HepG2 (cell line): Measurements from ENCODE around the gene ABHD17C. TPM values are rescaled to one million over a fixed set of nuclear protein-coding genes. Genes with fewer than 3 reads are reported as not detected.

Experiments used
- ATAC-seq: fragments of 200-7000 bp; cut with Tn5 transposase; 3 replicates; pipeline ENCODE4 v1.9.1; 2020; ENCODE audit warnings: mild to moderate bottlenecking, moderate library complexity
- BruUV-seq: library from RNA; stranded (reverse); fragments of 400-500 nt; replicated peaks from 2 replicates; lab custom pipeline; 2021; lab: Mats Ljungman, UMichigan
- CTCF ChIA-PET: fragments of 300-600 bp; formaldehyde crosslinking; extraction: SDS; loops from one replicate; lab custom pipeline; 2021; ENCODE audit warnings: low total read pairs, inconsistent platforms, low intra/inter-chr PET ratio; lab: Yijun Ruan, JAX
- POLR2A ChIA-PET: fragments of 350-600 bp; sonication (Branson Sonifier 250); formaldehyde crosslinking; loops from one replicate; lab custom pipeline; 2020; ENCODE audit warnings: antibody characterized with exemption, inconsistent platforms; lab: Yijun Ruan, JAX
- DNase-seq: peaks from one replicate; pipeline ENCODE4 v3.0.0-alpha.2; 2015; ENCODE audit warnings: low spot score
- FAIRE-seq: peaks from 3 replicates; lab custom pipeline; 2011; peaks lifted over from hg19 to GRCh38; lab: Jason Lieb, UNC
- H2AFZ ChIP-seq: one replicate; pipeline ENCODE4 v1.6.1; 2011; ENCODE audit warnings: low read length, inconsistent platforms
- H3K27ac ChIP-seq: fragments of 300-600 bp; 3 replicates; pipeline ENCODE4 v1.8.0; 2011; ENCODE audit warnings: mixed run types, mild to moderate bottlenecking, mixed read lengths, low read length, inconsistent platforms; ENCODE audit not compliant: insufficient read depth; ENCODE audit errors: extremely low read length
- H3K27me3 ChIP-seq, 2 experiments: fragments of 200-600 bp in 1 of 2; 2 replicates in 1 of 2; 3 replicates in 1 of 2; pipeline versions ENCODE4 v1.6.0 to v1.8.0; 2011; ENCODE audit warnings: low read length in 2 of 2, mild to moderate bottlenecking in 2 of 2, moderate library complexity in 2 of 2, inconsistent platforms in 1 of 2; ENCODE audit not compliant: insufficient read depth in 2 of 2, control insufficient read depth in 1 of 2
- H3K36me3 ChIP-seq, 2 experiments: fragments of 200-600 bp in 1 of 2; replicated peaks in 1 of 2; 2 replicates in 1 of 2; 3 replicates in 1 of 2; pipeline versions ENCODE4 v1.5.1 to v1.8.0; 2011; ENCODE audit warnings: low read length in 2 of 2, inconsistent platforms in 1 of 2; ENCODE audit not compliant: insufficient read depth in 2 of 2, control insufficient read depth in 1 of 2
- H3K4me1 ChIP-seq: 2 replicates; pipeline ENCODE4 v1.5.1; 2012; ENCODE audit warnings: low read length, inconsistent platforms; ENCODE audit not compliant: insufficient read depth
- H3K4me2 ChIP-seq: 2 replicates; pipeline ENCODE4 v1.6.0; 2011; ENCODE audit warnings: low read depth, low read length, inconsistent platforms
- H3K4me3 ChIP-seq, 3 experiments: fragments of 200-600 bp in 1 of 3; sonication (generic), shearing (Covaris generic) in 1 of 3; replicated peaks in 1 of 3; 2 replicates each; pipeline ENCODE4 v1.5.1; 2011 to 2016; ENCODE audit warnings: low read length in 3 of 3, inconsistent platforms in 2 of 3, low read depth in 2 of 3, mild to moderate bottlenecking in 2 of 3, control low read depth in 1 of 3, mixed read lengths in 1 of 3; ENCODE audit not compliant: insufficient read depth in 1 of 3
- H3K79me2 ChIP-seq: one replicate; pipeline ENCODE4 v1.6.1; 2011; ENCODE audit warnings: low read length, inconsistent platforms; ENCODE audit not compliant: insufficient read depth
- H3K9ac ChIP-seq: 2 replicates; pipeline ENCODE4 v1.6.0; 2011; ENCODE audit warnings: mild to moderate bottlenecking, low read depth, low read length, inconsistent platforms; ENCODE audit not compliant: insufficient read depth
- H3K9me3 ChIP-seq: 2 replicates; pipeline ENCODE4 v1.5.1; 2012; ENCODE audit warnings: mild to moderate bottlenecking, low read length
- H4K20me1 ChIP-seq: 2 replicates; pipeline ENCODE4 v1.6.0; 2011; ENCODE audit warnings: inconsistent platforms, mild to moderate bottlenecking, low read length, moderate library complexity; ENCODE audit not compliant: insufficient read depth
- ESRRA ChIP-seq: sonication (generic); formaldehyde crosslinking; IDR thresholded peaks from 2 replicates; pipeline ENCODE4 v1.5.1; 2020; ENCODE audit warnings: mild to moderate bottlenecking, low read depth, missing genetic modification reagents
- FIP1L1 ChIP-seq: fragments of 200-400 bp; formaldehyde crosslinking; IDR thresholded peaks from 2 replicates; pipeline ENCODE4 v1.6.1; 2018; ENCODE audit warnings: low read depth, mild to moderate bottlenecking, low read length, moderate library complexity, borderline replicate concordance; ENCODE audit not compliant: insufficient read depth
- JDP2 ChIP-seq: sonication (generic); formaldehyde crosslinking; IDR thresholded peaks from 2 replicates; pipeline ENCODE4 v1.8.1; 2022; ENCODE audit warnings: missing genetic modification reagents, borderline replicate concordance
- KDM2A ChIP-seq: sonication (generic); formaldehyde crosslinking; IDR thresholded peaks from 2 replicates; pipeline ENCODE4 v1.4.0; 2020; ENCODE audit warnings: low read depth, missing genetic modification reagents, borderline replicate concordance
- MAFF ChIP-seq: IDR thresholded peaks from 2 replicates; pipeline ENCODE4 v1.6.1; 2011; ENCODE audit warnings: low read depth, low read length, improper control_type of control experiment
- MAFK ChIP-seq, 2 experiments: IDR thresholded peaks in 1 of 2; conservative IDR thresholded peaks in 1 of 2; 2 replicates each; pipeline ENCODE4 v1.6.1; 2011; ENCODE audit warnings: improper control_type of control experiment in 2 of 2, low read length in 2 of 2
- MED13 ChIP-seq: sonication (generic); formaldehyde crosslinking; IDR thresholded peaks from 2 replicates; pipeline ENCODE4 v1.5.0; 2020; ENCODE audit warnings: missing genetic modification reagents
- NR2C2 ChIP-seq: sonication (generic); formaldehyde crosslinking; IDR thresholded peaks from 2 replicates; pipeline ENCODE4 v1.4.0; 2020; ENCODE audit warnings: missing genetic modification reagents, mild to moderate bottlenecking, moderate library complexity, borderline replicate concordance
- RELA ChIP-seq: sonication (generic); formaldehyde crosslinking; IDR thresholded peaks from 2 replicates; pipeline ENCODE4 v1.4.0; 2020; ENCODE audit warnings: missing genetic modification reagents
- RXRB ChIP-seq: IDR thresholded peaks from 2 replicates; pipeline ENCODE4 v1.6.1; 2016; ENCODE audit warnings: borderline replicate concordance, missing genetic modification reagents, missing compliant biosample characterization
- SMAD9 ChIP-seq: sonication (generic); formaldehyde crosslinking; IDR thresholded peaks from 2 replicates; pipeline ENCODE4 v1.5.1; 2020; ENCODE audit warnings: mild to moderate bottlenecking, missing genetic modification reagents
- XRCC5 ChIP-seq: fragments of 200-400 bp; formaldehyde crosslinking; optimal IDR thresholded peaks from 2 replicates; pipeline ENCODE3; 2017; ENCODE audit warnings: mild to moderate bottlenecking, low read length
- ZFP41 ChIP-seq: sonication (generic); formaldehyde crosslinking; IDR thresholded peaks from 2 replicates; pipeline ENCODE4 v1.4.0; 2020; ENCODE audit warnings: mild to moderate bottlenecking, missing genetic modification reagents, borderline replicate concordance
- ZNF337 ChIP-seq: sonication (generic); formaldehyde crosslinking; IDR thresholded peaks from 2 replicates; pipeline ENCODE4 v1.5.1; 2020; ENCODE audit warnings: missing genetic modification reagents, low read depth, mild to moderate bottlenecking, borderline replicate concordance
- ZNF709 ChIP-seq: sonication (generic); formaldehyde crosslinking; IDR thresholded peaks from 2 replicates; pipeline ENCODE4 v1.5.0; 2020; ENCODE audit warnings: mild to moderate bottlenecking, missing genetic modification reagents
- WGBS: methylation state at CpG from one replicate; pipeline ENCODE4 v1.1.6; 2017; ENCODE audit warnings: low lambda C conversion rate; 5-methylcytosine and 5-hydroxymethylcytosine counted together
- in situ Hi-C: cut with HindIII; loops from 2 replicates; pipeline ENCODE4 v1.10.0; 2017; ENCODE audit warnings: low pct_unique_long_range_greater_than_20kb; ENCODE audit not compliant: extremely low pct_ligation_motif_present
- intact Hi-C: fragments of 100-400 bp; cut with micrococcal nuclease; formaldehyde crosslinking; loops from one replicate; pipeline ENCODE4 v1.10.0; 2022; ENCODE audit not compliant: unreplicated experiment
- polyA plus RNA-seq, 8 experiments: library from polyadenylated mRNA; depleted of rRNA in 3 of 8; stranded (reverse) in 7 of 8; unstranded in 1 of 8; fragments of >200 nt; fragmentation: Illumina TruSeq in 4 of 8; extraction: Trizol in 4 of 8; gene quantifications; 2 replicates each; pipeline versions ENCODE4 v1.2.1 to v1.2.3, GENCODE V29; 2011 to 2016; ENCODE audit warnings: low read depth in 4 of 8, missing spikeins in 1 of 8, mixed read lengths in 1 of 8; ENCODE audit not compliant: insufficient read depth in 1 of 8
- total RNA-seq, 5 experiments: library from RNA; depleted of rRNA; stranded (reverse); fragments of >200 nt; fragmentation: Illumina TruSeq; extraction: Trizol; gene quantifications; 2 replicates each; pipeline ENCODE4 v1.2.3, GENCODE V29; 2016; ENCODE audit warnings: low read depth in 1 of 5

The ABHD17C gene
- total and polyA plus RNA-seq, 2 of the 13 experiments (the other 11 are each of a cell fraction or from before 2014, with no cell fraction given): 2.9 to 3.9 TPM

DNA sequence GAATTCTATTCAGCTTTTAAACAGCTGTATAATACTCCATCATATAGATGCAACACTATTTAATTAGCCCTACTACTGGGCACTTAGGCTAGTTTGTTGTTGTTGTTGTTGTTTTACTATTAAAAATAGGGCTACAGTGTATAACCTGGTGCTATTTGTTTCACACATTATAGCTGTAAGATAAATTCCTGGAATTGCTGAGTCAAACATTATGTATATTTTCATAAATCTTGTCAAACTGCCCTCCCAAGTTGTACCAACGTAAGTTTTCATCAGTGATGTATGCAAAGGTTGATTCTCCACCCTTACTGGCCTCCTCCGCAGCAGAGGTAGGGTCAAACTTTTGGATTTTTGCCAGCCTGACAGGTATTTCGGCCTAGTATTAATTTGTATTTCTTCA, 80.2 kb downstream of the ABHD17C start:
- no peak for FAIRE-seq
- Histone ChIP-seq H4K20me1 (0 out of 2 replicates have a peak, but pooled peaks cover 3% of the 10 kb centered on the region), H3K4me3 (no peak overlapping the region), H3K36me3 (no peaks in the 10 kb centered on the region; a peak in 1 of 5 replicates), H3K9me3 (no peaks in the 10 kb centered on the region), H3K4me1 (peaks cover 17% of the 10 kb centered on the region), H3K79me2 (no peaks in the 10 kb centered on the region), H2AFZ (no peak overlapping the region), H3K27ac (no peak overlapping the region), H3K9ac (no peak overlapping the region), H3K27me3 (peaks cover 2 to 4% of the 10 kb centered on the region in 2 experiments; a peak in 2 of 5 replicates), H3K4me2 (no peak overlapping the region)
- in situ Hi-C loops: loop anchor here (5.0 kb wide), 4 partner anchors 113 to 318 kb away; no protein-coding TSS in a partner anchor
- TF ChIP-seq SMAD9 (CRISPR knock-in tag) (no peak), MAFK (conservative IDR thresholded peaks at IDR 0.05 in 1 of 2, IDR thresholded peaks at IDR 0.05 in 1 of 2; ENCODE audit: low read length in 2 of 2) (peak in 1 of 2 experiments; percentile 66; a peak in 2 of 4 replicates), MAFF (peak; percentile 62), ZFP41 (CRISPR knock-in tag) (no peak)
- ChIA-PET CTCF (interaction anchor here (2.6 to 4.7 kb wide), 3 partner anchors 115 to 320 kb away, joined by 11 to 65 read pairs (median 17); no protein-coding TSS in a partner anchor), POLR2A (interaction anchor here (1.6 kb wide), 1 partner anchor 80 kb away, joined by 4 read pairs; the partner anchor contains the start of gene ABHD17C)
- WGBS: 58% methylated on average over 3 of the region's 3 CpGs
- intact Hi-C loops: loop anchor here (5.0 kb wide), 1 partner anchor 358 kb away; no protein-coding TSS in a partner anchor
- DNase-seq: no peak
- no TSS peak for BruUV-seq
- ATAC-seq: no peak

DNA sequence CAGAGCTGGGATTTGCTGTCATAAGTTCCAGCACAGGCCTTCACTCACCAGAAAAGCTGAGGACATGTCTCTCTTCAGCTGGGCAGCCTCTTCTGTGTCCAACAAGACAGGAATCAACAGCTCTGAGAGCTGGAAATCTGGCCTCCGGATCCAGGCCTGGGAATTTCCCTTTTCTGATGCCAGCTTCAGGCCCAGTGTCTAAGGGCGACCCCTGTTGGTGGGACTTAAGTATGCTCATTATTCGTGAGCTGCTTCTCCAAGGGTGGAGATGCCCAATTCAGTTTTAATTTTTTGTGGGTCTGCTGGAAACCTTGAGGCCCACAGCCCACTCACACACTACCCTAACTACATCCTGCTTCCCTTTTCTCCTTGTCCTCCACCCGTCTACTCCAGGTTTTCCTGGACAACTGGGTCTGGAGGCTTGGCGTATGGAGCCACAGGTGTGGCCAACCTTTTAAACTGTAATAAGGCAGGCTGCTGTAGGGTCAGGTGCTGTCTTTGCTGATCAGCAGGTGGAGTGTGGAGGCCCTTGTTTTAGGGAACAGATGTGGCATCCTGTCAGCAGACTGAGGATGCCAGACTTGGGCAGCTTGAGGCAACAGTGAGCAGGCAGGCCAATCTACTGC, 81.4 kb downstream of the ABHD17C start:
- Histone ChIP-seq H3K4me1 (peaks cover 26% of the 10 kb centered on the region), H3K79me2 (no peaks in the 10 kb centered on the region), H3K4me2 (no peak overlapping the region), H3K27me3 (peaks cover 2 to 4% of the 10 kb centered on the region in 2 experiments; a peak in 2 of 5 replicates), H3K9me3 (no peaks in the 10 kb centered on the region), H3K36me3 (no peaks in the 10 kb centered on the region; a peak in 1 of 5 replicates), H3K27ac (no peak overlapping the region), H3K9ac (no peak overlapping the region), H4K20me1 (0 out of 2 replicates have a peak, but pooled peaks cover 5% of the 10 kb centered on the region), H3K4me3 (no peak overlapping the region), H2AFZ (no peak overlapping the region)
- ATAC-seq (no peak), FAIRE-seq (peak; percentile 76), DNase-seq (peak; percentile 62)
- intact Hi-C loops: loop anchor here (1.0 to 5.0 kb wide), 4 partner anchors 116 to 359 kb away; no protein-coding TSS in a partner anchor
- in situ Hi-C loops: loop anchor here (5.0 kb wide), 4 partner anchors 114 to 319 kb away; no protein-coding TSS in a partner anchor
- ChIA-PET CTCF (interaction anchor here (1.1 to 4.7 kb wide), 5 partner anchors 79 to 321 kb away, joined by 3 to 65 read pairs (median 11); no protein-coding TSS in a partner anchor), POLR2A (interaction anchor here (0.9 to 1.6 kb wide), 3 partner anchors 29 to 117 kb away, joined by 3 to 6 read pairs (median 4); partner anchors contain the start of gene ABHD17C)
- WGBS: 19% methylated on average over 3 of the region's 5 CpGs
- BruUV-seq: no TSS peak
- TF ChIP-seq ESRRA (CRISPR knock-in tag) (no peak), FIP1L1 (no peak), ZNF337 (no peak), KDM2A (CRISPR knock-in tag) (0 out of 2 replicates have a peak, but pooled peaks have one; percentile 34), XRCC5 (peak; percentile 50), MED13 (CRISPR knock-in tag) (no peak), ZNF709 (CRISPR knock-in tag) (no peak), RELA (0 out of 2 replicates have a peak, but pooled peaks have one; percentile 83), RXRB (CRISPR knock-in tag) (0 out of 2 replicates have a peak, but pooled peaks have one; percentile 24), JDP2 (CRISPR knock-in tag) (no peak), NR2C2 (CRISPR knock-in tag) (no peak)
